Measurements from ENCODE around the gene KCNC2.

DNA sequence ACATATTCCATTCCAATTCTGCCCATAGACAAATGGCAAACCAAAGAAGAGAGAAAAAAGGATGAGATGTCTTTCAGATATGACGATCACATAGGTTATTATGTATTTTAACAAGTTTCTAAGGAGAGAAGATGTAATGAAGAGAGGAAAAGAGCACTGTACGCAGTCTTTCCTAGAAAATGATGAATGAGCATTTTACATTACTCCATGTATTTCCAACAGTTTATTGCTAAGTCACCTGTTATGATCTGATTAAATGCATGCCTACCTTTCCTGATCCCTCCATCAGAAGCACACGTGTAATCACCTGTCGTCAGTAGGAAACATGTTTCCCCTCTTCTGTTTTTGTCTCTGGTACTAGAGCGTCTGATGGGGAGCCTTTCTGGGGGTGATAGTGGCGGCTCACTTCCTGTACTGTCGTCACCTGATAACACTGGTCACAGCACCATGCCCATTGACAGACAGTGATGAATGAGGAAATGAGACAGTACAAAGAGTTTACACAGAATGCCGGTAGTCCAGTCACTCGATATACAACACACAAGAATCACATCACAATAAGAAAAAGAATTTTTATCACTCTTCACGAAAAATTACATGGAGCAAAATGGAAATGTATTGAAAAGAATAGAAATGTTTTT lies 161.6 kb downstream of the KCNC2 start:
- TF ChIP-seq POLR2AphosphoS5 (IDR thresholded peaks at IDR 0.05; ENCODE audit: low read depth, low read length) (no peak), TAF1 (IDR thresholded peaks at IDR 0.05; ENCODE audit: low read depth, low read length) (no peak), POLR2A (IDR thresholded peaks at IDR 0.05; ENCODE audit: low read depth, low read length) (no peak), SPI1 (IDR thresholded peaks at IDR 0.05; ENCODE audit: low read depth, low read length) (no peak)
